ENCODE results near the gene PAPSS1.

Gene PAPSS1

DNA sequence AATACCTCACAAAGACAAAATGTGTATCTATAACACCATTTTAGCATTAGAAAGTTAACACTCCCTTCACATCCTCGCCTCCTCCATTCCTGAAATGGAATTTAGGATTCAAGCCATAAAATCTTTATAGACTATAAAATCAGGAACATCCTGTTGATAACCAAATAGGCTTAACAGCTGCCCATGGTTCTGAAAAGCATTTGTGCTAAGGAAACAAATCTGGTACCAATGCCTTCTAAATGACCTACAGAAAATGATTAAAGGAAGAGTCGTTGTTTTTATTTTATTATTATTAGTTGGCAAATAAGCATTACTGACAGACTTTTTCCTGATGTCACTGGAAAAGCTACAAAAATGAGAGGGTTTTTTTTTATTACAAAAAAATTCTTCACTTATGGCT is 79.8 kb downstream of the PAPSS1 start:
- no peak for DNase-seq (ENCODE audit: low read depth)
- no peak overlapping the region for H3K4me3 ChIP-seq (ENCODE audit: control insufficient read depth, low read depth, low read length)
- TF ChIP-seq, protein P1, sequence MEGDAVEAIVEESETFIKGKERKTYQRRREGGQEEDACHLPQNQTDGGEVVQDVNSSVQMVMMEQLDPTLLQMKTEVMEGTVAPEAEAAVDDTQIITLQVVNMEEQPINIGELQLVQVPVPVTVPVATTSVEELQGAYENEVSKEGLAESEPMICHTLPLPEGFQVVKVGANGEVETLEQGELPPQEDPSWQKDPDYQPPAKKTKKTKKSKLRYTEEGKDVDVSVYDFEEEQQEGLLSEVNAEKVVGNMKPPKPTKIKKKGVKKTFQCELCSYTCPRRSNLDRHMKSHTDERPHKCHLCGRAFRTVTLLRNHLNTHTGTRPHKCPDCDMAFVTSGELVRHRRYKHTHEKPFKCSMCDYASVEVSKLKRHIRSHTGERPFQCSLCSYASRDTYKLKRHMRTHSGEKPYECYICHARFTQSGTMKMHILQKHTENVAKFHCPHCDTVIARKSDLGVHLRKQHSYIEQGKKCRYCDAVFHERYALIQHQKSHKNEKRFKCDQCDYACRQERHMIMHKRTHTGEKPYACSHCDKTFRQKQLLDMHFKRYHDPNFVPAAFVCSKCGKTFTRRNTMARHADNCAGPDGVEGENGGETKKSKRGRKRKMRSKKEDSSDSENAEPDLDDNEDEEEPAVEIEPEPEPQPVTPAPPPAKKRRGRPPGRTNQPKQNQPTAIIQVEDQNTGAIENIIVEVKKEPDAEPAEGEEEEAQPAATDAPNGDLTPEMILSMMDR (IDR thresholded peaks at IDR 0.05; ENCODE audit: control insufficient read depth, insufficient read depth, low read depth, low read length, missing control alignments): no peak

DNA sequence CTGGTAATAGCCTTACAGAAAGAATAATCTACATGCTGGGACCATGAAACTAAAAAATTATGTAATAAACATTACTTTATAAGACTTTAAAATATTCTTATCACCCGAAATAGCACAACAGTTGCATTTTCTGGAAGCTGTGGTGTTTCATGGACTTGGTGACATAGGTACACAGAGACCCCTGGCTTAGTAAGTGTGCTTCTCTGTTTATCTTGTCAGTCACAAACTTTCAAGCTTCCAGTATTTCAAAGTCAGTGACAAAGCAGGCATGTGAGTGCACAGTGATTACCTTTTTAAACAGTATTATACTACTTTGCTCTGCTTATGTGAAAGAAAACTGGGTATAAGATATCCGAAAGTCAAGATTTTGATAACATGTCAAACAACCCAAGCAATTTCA is 84.3 kb downstream of the PAPSS1 start:
- TF ChIP-seq, protein P1 (IDR thresholded peaks at IDR 0.05; ENCODE audit: control insufficient read depth, insufficient read depth, low read depth, low read length, missing control alignments): no peak
- DNase-seq (ENCODE audit: low read depth): no peak

DNA sequence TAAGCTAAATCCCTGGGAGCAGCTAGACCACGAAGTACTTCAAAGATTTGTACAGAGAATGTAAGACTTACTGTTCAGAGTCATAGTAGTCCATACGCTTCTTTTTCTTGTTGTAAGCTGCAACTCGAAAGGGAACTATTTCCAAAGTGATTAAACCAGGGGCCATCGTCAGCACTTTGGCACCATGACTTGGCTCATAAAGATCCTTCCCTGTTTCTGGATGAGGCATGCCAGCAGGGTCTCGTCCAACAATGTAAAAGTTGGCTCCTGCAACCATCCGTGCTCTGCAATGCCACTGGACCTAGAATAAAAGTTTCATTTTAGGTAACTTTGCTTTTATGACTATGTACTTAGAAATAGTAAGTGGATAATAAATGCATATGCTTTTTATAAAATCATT is 88.5 kb downstream of the PAPSS1 start:
- DNase-seq (ENCODE audit: low read depth): no peak
- H3K4me3 ChIP-seq (ENCODE audit: control insufficient read depth, low read depth, low read length): no peak overlapping the region
- TF ChIP-seq, protein P1 (IDR thresholded peaks at IDR 0.05; ENCODE audit: control insufficient read depth, insufficient read depth, low read depth, low read length, missing control alignments): no peak

More for the DNA sequence above, 84.3 kb downstream of the PAPSS1 start:
- no peak overlapping the region for H3K4me3 ChIP-seq (ENCODE audit: control insufficient read depth, low read depth, low read length)

DNA sequence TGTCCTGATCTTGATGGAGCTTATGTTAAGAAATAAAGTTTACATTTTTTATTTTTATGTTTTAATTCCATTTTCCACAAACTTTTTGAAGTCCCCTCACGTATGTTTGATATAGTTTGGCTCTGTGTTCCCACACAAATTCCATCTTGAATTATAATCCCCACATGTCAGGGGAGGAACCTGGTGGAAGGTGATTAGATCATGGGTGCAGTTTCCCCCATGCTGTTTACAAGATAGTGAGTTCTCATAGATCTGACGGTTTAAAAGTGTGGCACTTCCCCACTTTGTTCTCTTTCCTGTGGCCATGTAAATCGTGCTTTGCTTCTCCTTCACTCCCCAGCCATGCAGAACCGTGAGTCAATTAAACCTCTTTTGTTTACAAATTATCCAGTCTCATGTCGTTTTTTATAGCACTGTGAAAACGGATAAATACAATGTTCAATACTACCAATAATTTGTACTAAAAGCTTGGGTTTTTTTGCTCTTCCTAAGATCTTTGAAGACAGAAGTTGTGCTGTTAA is 89.8 kb downstream of the PAPSS1 start:
- no peak for DNase-seq (ENCODE audit: low read depth)
- TF ChIP-seq, protein P1 (IDR thresholded peaks at IDR 0.05; ENCODE audit: control insufficient read depth, insufficient read depth, low read depth, low read length, missing control alignments): no peak
- no peak overlapping the region for H3K4me3 ChIP-seq (ENCODE audit: control insufficient read depth, low read depth, low read length)

DNA sequence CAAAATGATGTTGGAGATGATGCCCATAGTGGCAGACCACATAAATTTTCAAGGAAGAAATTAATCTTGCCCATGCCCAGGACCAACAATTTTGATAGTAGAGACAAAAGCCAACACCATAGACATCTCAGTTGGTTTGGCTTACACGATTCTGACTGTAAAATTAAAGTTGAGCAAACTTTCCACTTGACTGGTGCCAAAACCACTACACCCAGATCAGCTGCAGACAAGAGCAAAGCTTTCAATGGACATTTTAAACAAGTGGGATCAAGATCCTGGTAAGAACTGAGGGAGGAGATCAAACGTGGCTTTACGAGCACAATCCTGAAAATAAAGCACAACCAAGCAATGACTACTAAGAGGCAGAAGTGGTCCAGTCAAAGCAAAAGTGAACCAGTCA is 90.7 kb downstream of the PAPSS1 start:
- TF ChIP-seq, protein P1 (IDR thresholded peaks at IDR 0.05; ENCODE audit: control insufficient read depth, insufficient read depth, low read depth, low read length, missing control alignments): no peak

DNA sequence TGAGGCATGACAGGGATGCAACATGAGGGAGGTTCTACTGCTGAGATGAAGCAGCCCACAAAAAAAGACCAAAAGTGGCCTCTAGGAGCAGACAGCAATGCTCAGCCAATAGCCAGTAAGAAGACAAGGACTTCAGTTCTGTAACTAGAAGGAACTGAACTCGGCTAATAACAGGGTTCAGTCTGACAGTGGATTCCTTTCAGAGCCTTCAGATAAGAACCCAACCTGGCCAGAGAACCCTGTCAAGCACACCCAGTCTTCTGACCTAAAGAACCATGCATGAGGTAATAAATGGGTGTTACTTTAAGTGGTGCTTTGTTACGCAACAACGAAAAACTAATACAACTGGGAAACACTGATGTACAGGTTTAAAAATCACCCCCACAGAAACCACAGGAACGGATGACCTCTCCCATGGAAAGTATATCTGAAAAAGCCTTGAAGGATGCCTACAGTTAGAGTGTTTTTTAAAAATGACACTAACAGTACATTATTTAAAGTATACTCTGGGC is 94.6 kb downstream of the PAPSS1 start:
- TF ChIP-seq, protein P1 (IDR thresholded peaks at IDR 0.05; ENCODE audit: control insufficient read depth, insufficient read depth, low read depth, low read length, missing control alignments): no peak
- no peak overlapping the region for H3K4me3 ChIP-seq (ENCODE audit: control insufficient read depth, low read depth, low read length)
- no peak for DNase-seq (ENCODE audit: low read depth)

More for the DNA sequence above, 90.7 kb downstream of the PAPSS1 start:
- no peak for DNase-seq (ENCODE audit: low read depth)
- no peak overlapping the region for H3K4me3 ChIP-seq (ENCODE audit: control insufficient read depth, low read depth, low read length)

Data from AG09309 (cell line).